K562 (cell line): Measurements from ENCODE around the gene MBD3. TPM values are rescaled to one million over a fixed set of nuclear protein-coding genes. Genes with fewer than 3 reads are reported as not detected.

ENCODE experiments used
- ATAC-seq: fragments of 200-7000 bp; cut with Tn5 transposase; 3 replicates; pipeline ENCODE4 v1.9.1; 2020; ENCODE audit warnings: moderate library complexity
- BruUV-seq: library from RNA; stranded (reverse); fragments of 400-500 nt; replicated peaks from 2 replicates; lab custom pipeline; 2021; lab: Mats Ljungman, UMichigan
- CTCF ChIA-PET: fragments of 300-600 bp; formaldehyde crosslinking; extraction: SDS; loops from one replicate; lab custom pipeline; 2021; ENCODE audit warnings: low intra/inter-chr PET ratio; lab: Yijun Ruan, JAX
- POLR2A ChIA-PET: fragments of 300-600, 350-650 bp; sonication (Branson Sonifier 250); formaldehyde crosslinking; extraction: SDS; loops from one replicate; lab custom pipeline; 2021; ENCODE audit warnings: antibody characterized with exemption, inconsistent platforms; lab: Yijun Ruan, JAX
- DNase-seq, 4 experiments: peaks; one replicate each; pipeline versions ENCODE4 v3.0.0 to v3.0.0-alpha.2; 2011 to 2018; ENCODE audit warnings: low spot score in 3 of 4, mixed read lengths in 3 of 4; ENCODE audit errors: extremely low read depth in 1 of 4
- FAIRE-seq: peaks from 2 replicates; lab custom pipeline; 2011; peaks lifted over from hg19 to GRCh38; lab: Jason Lieb, UNC
- H2AFZ ChIP-seq: 2 replicates; pipeline ENCODE4 v1.6.0; 2011; ENCODE audit warnings: low read depth, low read length, control low read depth, inconsistent platforms
- H3K27ac ChIP-seq: fragments of 200-600 bp; 3 replicates; pipeline ENCODE4 v1.8.0; 2011; ENCODE audit warnings: low read depth, mild to moderate bottlenecking, control low read depth, inconsistent platforms, low read length, moderate library complexity, mixed read lengths; ENCODE audit errors: extremely low read depth
- H3K27me3 ChIP-seq, 2 experiments: fragments of 300-600 bp in 1 of 2; 2 replicates in 1 of 2; 3 replicates in 1 of 2; pipeline versions ENCODE4 v1.6.0 to v1.8.0; 2011; ENCODE audit warnings: inconsistent platforms in 2 of 2, low read length in 2 of 2, mild to moderate bottlenecking in 1 of 2, mixed read lengths in 1 of 2, moderate library complexity in 1 of 2; ENCODE audit not compliant: control insufficient read depth in 2 of 2, insufficient read depth in 2 of 2
- H3K36me3 ChIP-seq: fragments of 300-600 bp; 3 replicates; pipeline ENCODE4 v1.8.0; 2011; ENCODE audit warnings: mild to moderate bottlenecking, low read length, inconsistent platforms; ENCODE audit not compliant: control insufficient read depth, insufficient read depth
- H3K4me1 ChIP-seq, 2 experiments: fragments of 200-600 bp in 1 of 2; replicated peaks in 1 of 2; 2 replicates in 1 of 2; 3 replicates in 1 of 2; pipeline versions ENCODE4 v1.5.1 to v1.8.0; 2011; ENCODE audit warnings: inconsistent platforms in 2 of 2, low read length in 2 of 2, mild to moderate bottlenecking in 1 of 2, mixed read lengths in 1 of 2, moderate library complexity in 1 of 2; ENCODE audit not compliant: control insufficient read depth in 2 of 2, insufficient read depth in 2 of 2
- H3K4me2 ChIP-seq: 2 replicates; pipeline ENCODE4 v1.6.1; 2011; ENCODE audit warnings: low read length, control low read depth, inconsistent platforms, mixed read lengths; ENCODE audit not compliant: insufficient read depth
- H3K4me3 ChIP-seq: fragments of 200-600 bp; sonication (generic), shearing (Covaris generic); 2 replicates; pipeline ENCODE4 v1.5.1; 2016; ENCODE audit warnings: control low read depth, inconsistent platforms
- H3K79me2 ChIP-seq: fragments of 200-600 bp; 3 replicates; pipeline ENCODE4 v1.8.0; 2011; ENCODE audit warnings: low read length, inconsistent platforms; ENCODE audit not compliant: control insufficient read depth, insufficient read depth
- H3K9ac ChIP-seq, 2 experiments: 2 replicates each; pipeline versions ENCODE4 v1.6.0 to v1.6.1; 2011; ENCODE audit warnings: low read depth in 2 of 2, low read length in 2 of 2, control low read depth in 1 of 2, inconsistent platforms in 1 of 2, mild to moderate bottlenecking in 1 of 2, mixed read lengths in 1 of 2; ENCODE audit not compliant: insufficient read depth in 1 of 2
- H3K9me1 ChIP-seq: one replicate; pipeline ENCODE4 v1.6.0; 2011; ENCODE audit warnings: inconsistent platforms, mild to moderate bottlenecking, low read length, moderate library complexity; ENCODE audit not compliant: control insufficient read depth, insufficient read depth
- H3K9me3 ChIP-seq: replicated peaks from 2 replicates; pipeline ENCODE4 v1.5.1; 2011; ENCODE audit warnings: low read depth, low read length, inconsistent platforms; ENCODE audit not compliant: control insufficient read depth, insufficient read depth
- H4K20me1 ChIP-seq: replicated peaks from 2 replicates; pipeline ENCODE4 v1.6.1; 2011; ENCODE audit warnings: low read length, inconsistent platforms, mixed read lengths; ENCODE audit not compliant: control insufficient read depth, insufficient read depth
- ATF1 ChIP-seq, 2 experiments: fragments of 450-650 bp in 1 of 2; IDR thresholded peaks; 2 replicates each; pipeline ENCODE4 v1.6.1; 2016; ENCODE audit warnings: missing compliant biosample characterization in 1 of 2, missing genetic modification characterization in 1 of 2
- BRD4 ChIP-seq: fragments of 200-600 bp; sonication (generic); IDR thresholded peaks from 2 replicates; pipeline ENCODE4 v1.6.1; 2017; ENCODE audit warnings: inconsistent platforms
- FOXJ3 ChIP-seq: sonication (generic); formaldehyde crosslinking; IDR thresholded peaks from 2 replicates; pipeline ENCODE4 v1.4.0; 2020; ENCODE audit warnings: mild to moderate bottlenecking, missing genetic modification reagents
- NONO ChIP-seq, 2 experiments: fragments of 200-400 bp in 1 of 2; fragments of 450-650 bp in 1 of 2; formaldehyde crosslinking in 1 of 2; IDR thresholded peaks; 2 replicates each; pipeline ENCODE4 v1.6.1; 2017; ENCODE audit warnings: low read depth in 2 of 2, mild to moderate bottlenecking in 2 of 2, moderate library complexity in 2 of 2, low read length in 1 of 2
- PCBP1 ChIP-seq: fragments of 200-400 bp; formaldehyde crosslinking; IDR thresholded peaks from 2 replicates; pipeline ENCODE4 v1.6.1; 2018; ENCODE audit warnings: mild to moderate bottlenecking, low read depth, low read length; ENCODE audit not compliant: poor library complexity, severe bottlenecking
- RB1 ChIP-seq: fragments of 450-650 bp; IDR thresholded peaks from 2 replicates; pipeline ENCODE4 v1.6.1; 2017; ENCODE audit warnings: low read depth, mild to moderate bottlenecking
- RBM15 ChIP-seq: fragments of 200-400 bp; formaldehyde crosslinking; IDR thresholded peaks from 2 replicates; pipeline ENCODE4 v1.6.1; 2018; ENCODE audit warnings: mild to moderate bottlenecking, low read length, moderate library complexity; ENCODE audit not compliant: insufficient read depth
- RCOR1 ChIP-seq, 2 experiments: IDR thresholded peaks; 2 replicates each; pipeline ENCODE4 v1.6.1; 2012; ENCODE audit warnings: low read depth in 2 of 2, low read length in 2 of 2, borderline replicate concordance in 1 of 2, improper control_type of control experiment in 1 of 2
- SRSF3 ChIP-seq: fragments of 200-400 bp; formaldehyde crosslinking; IDR thresholded peaks from 2 replicates; pipeline ENCODE4 v1.6.1; 2016; ENCODE audit warnings: mild to moderate bottlenecking, low read length, moderate library complexity; ENCODE audit not compliant: insufficient read depth
- ZC3H11A ChIP-seq: IDR thresholded peaks from 2 replicates; pipeline ENCODE4 v1.6.1; 2012; ENCODE audit warnings: low read depth, low read length, improper control_type of control experiment
- ZNF140 ChIP-seq: fragments of 250-450 bp; sonication (Bioruptor Pico); IDR thresholded peaks from 2 replicates; pipeline ENCODE4 v1.8.0; 2021; ENCODE audit warnings: moderate library complexity, mild to moderate bottlenecking, inconsistent platforms
- WGBS: fragments of 100-300 bp; shearing (Covaris generic); methylation state at CpG from one replicate; pipeline ENCODE4 v1.1.6; 2016; ENCODE audit warnings: low coverage, mixed read lengths; ENCODE audit not compliant: insufficient coverage; ENCODE audit errors: missing lambda C conversion rate; 5-methylcytosine and 5-hydroxymethylcytosine counted together
- in situ Hi-C: fragments of 300-500 bp; cut with MboI; formaldehyde crosslinking; loops from 4 replicates; pipeline ENCODE4 v1.15.0; 2018; ENCODE audit warnings: inconsistent platforms, mixed read lengths
- intact Hi-C: fragments of 100-400 bp; cut with micrococcal nuclease; formaldehyde crosslinking; loops from 2 replicates; pipeline ENCODE4 v1.14.2; 2022
- polyA plus RNA-seq, 8 experiments: library from polyadenylated mRNA; depleted of rRNA in 4 of 8; stranded (reverse) in 5 of 8; unstranded in 3 of 8; fragments of >200 nt; fragmentation: Nextera tagmentation in 2 of 8; fragmentation: Illumina TruSeq in 1 of 8; extraction: Ambion mirVana in 2 of 8; extraction: Trizol in 1 of 8; gene quantifications; 2 replicates each; pipeline versions ENCODE4 v1.2.1 to v1.2.3, GENCODE V29; 2011 to 2014; ENCODE audit warnings: inconsistent platforms in 1 of 8, missing spikeins in 1 of 8
- total RNA-seq, 7 experiments: library from RNA; depleted of rRNA in 6 of 7; stranded (reverse); fragments of >200 nt in 6 of 7; fragmentation: Illumina TruSeq in 2 of 7; extraction: Trizol in 2 of 7; gene quantifications; 2 replicates each; pipeline versions ENCODE4 v1.2.1 to v1.2.3, GENCODE V29; 2011 to 2021; ENCODE audit warnings: low replicate concordance in 1 of 7
- TF ChIP-seq, protein P1 (sequence below), 2 experiments: fragments of 450-650 bp; IDR thresholded peaks; 2 replicates each; pipeline ENCODE4 v1.6.1; 2016
- TF ChIP-seq, protein P2 (sequence below): sonication (generic); formaldehyde crosslinking; IDR thresholded peaks from 2 replicates; pipeline ENCODE4 v1.8.1; 2023; ENCODE audit warnings: mild to moderate bottlenecking, missing genetic modification reagents, moderate library complexity
- TF ChIP-seq, protein P3 (sequence below): fragments of 450-650 bp; formaldehyde crosslinking; IDR thresholded peaks from 2 replicates; pipeline ENCODE4 v1.4.0; 2020; ENCODE audit warnings: mild to moderate bottlenecking, moderate library complexity
- TF ChIP-seq, protein P4 (sequence below): fragments of 450-650 bp; formaldehyde crosslinking; IDR thresholded peaks from 2 replicates; pipeline ENCODE4 v1.4.0; 2020; ENCODE audit warnings: mild to moderate bottlenecking, moderate library complexity

MBD3 gene
- total and polyA plus RNA-seq, 9 of the 15 experiments (the other 6 are each of a cell fraction or from before 2014, with no cell fraction given): 0.24 to 137 (median 30.9) TPM

DNA sequence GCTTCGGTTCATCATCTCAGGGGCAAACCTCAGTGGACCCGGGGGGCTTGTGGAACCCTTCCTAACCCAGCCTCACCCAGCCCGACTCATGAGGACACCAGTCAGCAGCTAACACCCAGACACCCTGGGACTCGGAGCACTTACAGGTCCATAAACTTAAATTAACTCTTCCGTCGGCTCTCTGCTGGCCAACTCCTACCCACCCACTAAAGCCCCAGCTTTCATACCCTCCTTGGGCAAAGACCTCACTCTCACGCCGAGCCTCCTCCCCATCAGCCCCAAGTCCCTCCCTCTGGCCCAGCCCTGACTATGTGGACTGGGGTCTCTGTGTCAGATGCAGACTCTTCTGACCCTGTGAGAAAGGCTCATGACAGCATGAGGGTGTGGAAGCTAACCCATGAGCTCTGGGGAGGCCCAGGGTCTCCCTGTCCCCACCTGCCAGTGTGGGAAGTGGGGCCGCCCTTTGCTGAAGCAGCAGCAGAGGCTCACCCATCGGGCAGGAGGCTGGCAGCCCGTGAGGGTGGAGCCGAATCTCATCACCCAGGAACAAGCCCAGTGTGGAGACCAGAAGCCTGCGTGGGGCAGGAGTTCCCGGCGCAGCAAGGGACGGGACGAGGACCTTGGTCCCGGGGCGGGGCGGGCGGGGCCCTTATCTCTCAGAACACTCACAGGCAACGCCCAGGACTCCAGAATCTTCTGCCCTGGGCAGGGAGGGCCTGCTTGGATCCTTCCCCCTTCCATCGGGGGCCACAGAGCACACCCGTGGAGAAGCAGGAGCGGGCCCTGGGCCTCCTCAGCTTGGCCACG, 40.0 kb upstream of the MBD3 start:
- ATAC-seq (peak; percentile 99), FAIRE-seq (peak; percentile 91), DNase-seq (peak; percentile 90 to 95 (median 92))
- POLR2A ChIA-PET: interaction anchor here (0.5 to 1.1 kb wide), 4 partner anchors 9 to 111 kb away, joined by 3 to 4 read pairs (median 3); no protein-coding TSS in a partner anchor
- H3K9me3 ChIP-seq: no peaks in the 10 kb centered on the region; the same call in 1 of the 2 replicates
- CTCF ChIA-PET: interaction anchor here (0.6 kb wide), 1 partner anchor 11 kb away, joined by 3 read pairs; no protein-coding TSS in a partner anchor
- H3K9ac ChIP-seq: peak overlapping the region; percentile 48 to 88
- in situ Hi-C loops: no loop called here
- intact Hi-C loops: no loop called here
- no TSS peak for BruUV-seq
- 36% methylated on average over 21 of the region's 26 CpGs for WGBS
- peak overlapping the region; percentile 52; the same call in 1 of the 2 replicates for H2AFZ ChIP-seq
- H3K9me1 ChIP-seq: peaks cover 5% of the 10 kb centered on the region
- peak overlapping the region; percentile 17; the same call in 1 of the 2 replicates for H3K4me3 ChIP-seq
- H3K36me3 ChIP-seq: peaks cover 76% of the 10 kb centered on the region
- peak overlapping the region; percentile 74 for H3K27ac ChIP-seq
- H4K20me1 ChIP-seq: no peaks in the 10 kb centered on the region
- peaks cover 19 to 67% of the 10 kb centered on the region in 2 experiments for H3K4me1 ChIP-seq
- H3K27me3 ChIP-seq: no peaks in the 10 kb centered on the region
- peak overlapping the region; percentile 73 for H3K4me2 ChIP-seq
- peaks cover 70% of the 10 kb centered on the region for H3K79me2 ChIP-seq
- TF ChIP-seq, protein P1, sequence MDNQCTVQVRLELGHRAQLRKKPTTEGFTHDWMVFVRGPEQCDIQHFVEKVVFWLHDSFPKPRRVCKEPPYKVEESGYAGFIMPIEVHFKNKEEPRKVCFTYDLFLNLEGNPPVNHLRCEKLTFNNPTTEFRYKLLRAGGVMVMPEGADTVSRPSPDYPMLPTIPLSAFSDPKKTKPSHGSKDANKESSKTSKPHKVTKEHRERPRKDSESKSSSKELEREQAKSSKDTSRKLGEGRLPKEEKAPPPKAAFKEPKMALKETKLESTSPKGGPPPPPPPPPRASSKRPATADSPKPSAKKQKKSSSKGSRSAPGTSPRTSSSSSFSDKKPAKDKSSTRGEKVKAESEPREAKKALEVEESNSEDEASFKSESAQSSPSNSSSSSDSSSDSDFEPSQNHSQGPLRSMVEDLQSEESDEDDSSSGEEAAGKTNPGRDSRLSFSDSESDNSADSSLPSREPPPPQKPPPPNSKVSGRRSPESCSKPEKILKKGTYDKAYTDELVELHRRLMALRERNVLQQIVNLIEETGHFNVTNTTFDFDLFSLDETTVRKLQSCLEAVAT (IDR thresholded peaks at IDR 0.05): no peak
- no peak for TF ChIP-seq PCBP1
- no peak for TF ChIP-seq BRD4
- TF ChIP-seq ZNF140: no peak
- TF ChIP-seq, protein P2, sequence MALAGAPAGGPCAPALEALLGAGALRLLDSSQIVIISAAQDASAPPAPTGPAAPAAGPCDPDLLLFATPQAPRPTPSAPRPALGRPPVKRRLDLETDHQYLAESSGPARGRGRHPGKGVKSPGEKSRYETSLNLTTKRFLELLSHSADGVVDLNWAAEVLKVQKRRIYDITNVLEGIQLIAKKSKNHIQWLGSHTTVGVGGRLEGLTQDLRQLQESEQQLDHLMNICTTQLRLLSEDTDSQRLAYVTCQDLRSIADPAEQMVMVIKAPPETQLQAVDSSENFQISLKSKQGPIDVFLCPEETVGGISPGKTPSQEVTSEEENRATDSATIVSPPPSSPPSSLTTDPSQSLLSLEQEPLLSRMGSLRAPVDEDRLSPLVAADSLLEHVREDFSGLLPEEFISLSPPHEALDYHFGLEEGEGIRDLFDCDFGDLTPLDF (CRISPR knock-in tag): no peak
- TF ChIP-seq RCOR1 (IDR thresholded peaks at IDR 0.05; ENCODE audit: borderline replicate concordance in 1 of 2, low read depth in 2 of 2, low read length in 2 of 2): peak in 1 of 2 experiments; percentile 67; a peak in 2 of 4 replicates
- no peak for TF ChIP-seq SRSF3
- TF ChIP-seq RBM15: no peak
- no peak for TF ChIP-seq ZC3H11A
- TF ChIP-seq NONO (IDR thresholded peaks at IDR 0.05; ENCODE audit: low read depth in 2 of 2, low read length in 1 of 2): no peak
- TF ChIP-seq, protein P3, sequence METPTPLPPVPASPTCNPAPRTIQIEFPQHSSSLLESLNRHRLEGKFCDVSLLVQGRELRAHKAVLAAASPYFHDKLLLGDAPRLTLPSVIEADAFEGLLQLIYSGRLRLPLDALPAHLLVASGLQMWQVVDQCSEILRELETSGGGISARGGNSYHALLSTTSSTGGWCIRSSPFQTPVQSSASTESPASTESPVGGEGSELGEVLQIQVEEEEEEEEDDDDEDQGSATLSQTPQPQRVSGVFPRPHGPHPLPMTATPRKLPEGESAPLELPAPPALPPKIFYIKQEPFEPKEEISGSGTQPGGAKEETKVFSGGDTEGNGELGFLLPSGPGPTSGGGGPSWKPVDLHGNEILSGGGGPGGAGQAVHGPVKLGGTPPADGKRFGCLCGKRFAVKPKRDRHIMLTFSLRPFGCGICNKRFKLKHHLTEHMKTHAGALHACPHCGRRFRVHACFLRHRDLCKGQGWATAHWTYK (CRISPR knock-in tag): no peak
- no peak for TF ChIP-seq FOXJ3 (CRISPR knock-in tag)
- TF ChIP-seq, protein P4, sequence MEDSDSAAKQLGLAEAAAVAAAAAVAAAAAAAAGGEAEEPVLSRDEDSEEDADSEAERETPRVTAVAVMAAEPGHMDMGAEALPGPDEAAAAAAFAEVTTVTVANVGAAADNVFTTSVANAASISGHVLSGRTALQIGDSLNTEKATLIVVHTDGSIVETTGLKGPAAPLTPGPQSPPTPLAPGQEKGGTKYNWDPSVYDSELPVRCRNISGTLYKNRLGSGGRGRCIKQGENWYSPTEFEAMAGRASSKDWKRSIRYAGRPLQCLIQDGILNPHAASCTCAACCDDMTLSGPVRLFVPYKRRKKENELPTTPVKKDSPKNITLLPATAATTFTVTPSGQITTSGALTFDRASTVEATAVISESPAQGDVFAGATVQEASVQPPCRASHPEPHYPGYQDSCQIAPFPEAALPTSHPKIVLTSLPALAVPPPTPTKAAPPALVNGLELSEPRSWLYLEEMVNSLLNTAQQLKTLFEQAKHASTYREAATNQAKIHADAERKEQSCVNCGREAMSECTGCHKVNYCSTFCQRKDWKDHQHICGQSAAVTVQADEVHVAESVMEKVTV (CRISPR knock-in tag): no peak
- 0 out of 2 replicates have a peak, but pooled peaks have one; percentile 23 for TF ChIP-seq RB1
- no peak for TF ChIP-seq ATF1 (CRISPR knock-in tag; IDR thresholded peaks at IDR 0.05)
- no peak for TF ChIP-seq ATF1 (tag; IDR thresholded peaks at IDR 0.05)
